ENCODE data around the gene MIPOL1. TPM values are rescaled to one million over a fixed set of nuclear protein-coding genes. Genes with fewer than 3 reads are reported as not detected.
"Not testable (repeated sequence)": the region's sequence is repeated elsewhere in the genome, so short reads cannot be mapped to it uniquely, and the experiment has no call there.

The MIPOL1 gene
- total RNA-seq, 2 experiments from 2014 or later = 0.15 TPM; not detected in 1

- Mint-ChIP-seq H3K27ac (no peak overlapping the region), H3K27me3 (ENCODE audit: low read depth) (no peaks in the 10 kb centered on the region), H3K4me1 (ENCODE audit: low read depth) (no peaks in the 10 kb centered on the region), H3K36me3 (ENCODE audit: low read depth) (no peaks in the 10 kb centered on the region), H3K4me3 (no peak overlapping the region), H3K9me3 (no peaks in the 10 kb centered on the region)
- intact Hi-C loops (cut with micrococcal nuclease) = no loop called here
- CTCF ChIA-PET = interaction anchor here (0.6 kb wide), 1 partner anchor 117 kb away, joined by 3 read pairs; no protein-coding TSS in a partner anchor
- DNase-seq = no peak
Observed at GRCh38 chr14:37278636-37279538, 81.2 kb downstream of the MIPOL1 start.

- H3K36me3 Mint-ChIP-seq (ENCODE audit: low read depth) = no peaks in the 10 kb centered on the region
- no peaks in the 10 kb centered on the region for H3K9me3 Mint-ChIP-seq
- CTCF ChIA-PET = no interaction called here
- no peaks in the 10 kb centered on the region for H3K4me1 Mint-ChIP-seq (ENCODE audit: low read depth)
- no peak overlapping the region for H3K27ac Mint-ChIP-seq
- DNase-seq = no peak
- H3K27me3 Mint-ChIP-seq (ENCODE audit: low read depth) = no peaks in the 10 kb centered on the region
- no peak overlapping the region for H3K4me3 Mint-ChIP-seq
- intact Hi-C loops (cut with micrococcal nuclease) = no loop called here
Observed at GRCh38 chr14:37279818-37280217, 82.1 kb downstream of the MIPOL1 start.

- H3K27ac Mint-ChIP-seq = no peak overlapping the region
- no peaks in the 10 kb centered on the region for H3K9me3 Mint-ChIP-seq
- H3K4me1 Mint-ChIP-seq (ENCODE audit: low read depth) = no peaks in the 10 kb centered on the region
- H3K4me3 Mint-ChIP-seq = no peak overlapping the region
- intact Hi-C loops (cut with micrococcal nuclease) = no loop called here
- CTCF ChIA-PET = no interaction called here
- no peak for DNase-seq
- no peaks in the 10 kb centered on the region for H3K36me3 Mint-ChIP-seq (ENCODE audit: low read depth)
- H3K27me3 Mint-ChIP-seq (ENCODE audit: low read depth) = no peaks in the 10 kb centered on the region
Observed at GRCh38 chr14:37284760-37285159, 87.0 kb downstream of the MIPOL1 start.

- CTCF ChIA-PET = no interaction called here
- intact Hi-C loops (cut with micrococcal nuclease) = no loop called here
- no peaks in the 10 kb centered on the region for H3K4me1 Mint-ChIP-seq (ENCODE audit: low read depth)
- no peak overlapping the region for H3K27ac Mint-ChIP-seq
- no peaks in the 10 kb centered on the region for H3K27me3 Mint-ChIP-seq (ENCODE audit: low read depth)
- no peaks in the 10 kb centered on the region for H3K9me3 Mint-ChIP-seq
- no peak overlapping the region for H3K4me3 Mint-ChIP-seq
- H3K36me3 Mint-ChIP-seq (ENCODE audit: low read depth) = no peaks in the 10 kb centered on the region
- no peak for DNase-seq
Observed at GRCh38 chr14:37285220-37285619, 87.5 kb downstream of the MIPOL1 start.

- Mint-ChIP-seq H3K27me3 (ENCODE audit: low read depth) (no peaks in the 10 kb centered on the region), H3K36me3 (ENCODE audit: low read depth) (no peaks in the 10 kb centered on the region), H3K4me3 (no peak overlapping the region), H3K4me1 (ENCODE audit: low read depth) (no peaks in the 10 kb centered on the region), H3K27ac (no peak overlapping the region), H3K9me3 (no peaks in the 10 kb centered on the region)
- intact Hi-C loops (cut with micrococcal nuclease) = no loop called here
- no peak for DNase-seq
- CTCF ChIA-PET = no interaction called here
Observed at GRCh38 chr14:37289688-37290087, 92.0 kb downstream of the MIPOL1 start.

- H3K4me3 Mint-ChIP-seq; H3K36me3 Mint-ChIP-seq (ENCODE audit: low read depth); DNase-seq; intact Hi-C loops (cut with micrococcal nuclease); H3K27me3 Mint-ChIP-seq (ENCODE audit: low read depth); CTCF ChIA-PET; H3K27ac Mint-ChIP-seq; H3K9me3 Mint-ChIP-seq; H3K4me1 Mint-ChIP-seq (ENCODE audit: low read depth): not testable (repeated sequence)
Observed at GRCh38 chr14:37295262-37295661, 97.5 kb downstream of the MIPOL1 start.

GRCh38 chr14:37311252-37311651 lies 113.5 kb downstream of the MIPOL1 start:
- no peak overlapping the region for H3K4me3 Mint-ChIP-seq
- no peaks in the 10 kb centered on the region for H3K36me3 Mint-ChIP-seq (ENCODE audit: low read depth)
- H3K27me3 Mint-ChIP-seq (ENCODE audit: low read depth) = no peaks in the 10 kb centered on the region
- no peak for DNase-seq
- intact Hi-C loops (cut with micrococcal nuclease) = no loop called here
- H3K9me3 Mint-ChIP-seq = peaks cover 7% of the 10 kb centered on the region
- no peak overlapping the region for H3K27ac Mint-ChIP-seq
- no peaks in the 10 kb centered on the region for H3K4me1 Mint-ChIP-seq (ENCODE audit: low read depth)
- CTCF ChIA-PET = no interaction called here

- CTCF ChIA-PET = no interaction called here
- DNase-seq = no peak
- intact Hi-C loops (cut with micrococcal nuclease) = no loop called here
- Mint-ChIP-seq H3K27ac (no peak overlapping the region), H3K27me3 (ENCODE audit: low read depth) (no peaks in the 10 kb centered on the region), H3K9me3 (peaks cover 4% of the 10 kb centered on the region), H3K36me3 (ENCODE audit: low read depth) (no peaks in the 10 kb centered on the region), H3K4me1 (ENCODE audit: low read depth) (no peaks in the 10 kb centered on the region), H3K4me3 (no peak overlapping the region)
Observed at GRCh38 chr14:37318938-37319337, 121.2 kb downstream of the MIPOL1 start.

- Mint-ChIP-seq H3K4me3 (no peak overlapping the region), H3K9me3 (peaks cover 4% of the 10 kb centered on the region), H3K27me3 (ENCODE audit: low read depth) (no peaks in the 10 kb centered on the region), H3K27ac (no peak overlapping the region), H3K4me1 (ENCODE audit: low read depth) (no peaks in the 10 kb centered on the region), H3K36me3 (ENCODE audit: low read depth) (no peaks in the 10 kb centered on the region)
- CTCF ChIA-PET = no interaction called here
- no peak for DNase-seq
- intact Hi-C loops (cut with micrococcal nuclease) = no loop called here
Observed at GRCh38 chr14:37320106-37320505, 122.4 kb downstream of the MIPOL1 start.

GRCh38 chr14:37325332-37325731 lies 127.6 kb downstream of the MIPOL1 start:
- Mint-ChIP-seq H3K27me3 (ENCODE audit: low read depth) (no peaks in the 10 kb centered on the region), H3K27ac (no peak overlapping the region), H3K9me3 (peaks cover 2% of the 10 kb centered on the region), H3K4me1 (ENCODE audit: low read depth) (no peaks in the 10 kb centered on the region), H3K36me3 (ENCODE audit: low read depth) (no peaks in the 10 kb centered on the region), H3K4me3 (no peak overlapping the region)
- intact Hi-C loops (cut with micrococcal nuclease) = no loop called here
- DNase-seq = no peak
- CTCF ChIA-PET = no interaction called here

GRCh38 chr14:37326434-37326833 lies 128.7 kb downstream of the MIPOL1 start:
- intact Hi-C loops (cut with micrococcal nuclease) = no loop called here
- no peak for DNase-seq
- H3K36me3 Mint-ChIP-seq (ENCODE audit: low read depth) = no peaks in the 10 kb centered on the region
- CTCF ChIA-PET = no interaction called here
- H3K27me3 Mint-ChIP-seq (ENCODE audit: low read depth) = no peaks in the 10 kb centered on the region
- H3K4me1 Mint-ChIP-seq (ENCODE audit: low read depth) = no peaks in the 10 kb centered on the region
- no peak overlapping the region for H3K27ac Mint-ChIP-seq
- H3K9me3 Mint-ChIP-seq = peaks cover 2% of the 10 kb centered on the region
- no peak overlapping the region for H3K4me3 Mint-ChIP-seq

- H3K9me3 Mint-ChIP-seq; H3K27ac Mint-ChIP-seq; H3K27me3 Mint-ChIP-seq (ENCODE audit: low read depth); intact Hi-C loops (cut with micrococcal nuclease); DNase-seq; H3K36me3 Mint-ChIP-seq (ENCODE audit: low read depth); CTCF ChIA-PET; H3K4me1 Mint-ChIP-seq (ENCODE audit: low read depth); H3K4me3 Mint-ChIP-seq: not testable (repeated sequence)
Observed at GRCh38 chr14:37327933-37328332, 130.2 kb downstream of the MIPOL1 start.

- no peak for DNase-seq
- H3K4me3 Mint-ChIP-seq = no peak overlapping the region
- no peak overlapping the region for H3K27ac Mint-ChIP-seq
- H3K27me3 Mint-ChIP-seq (ENCODE audit: low read depth) = no peaks in the 10 kb centered on the region
- CTCF ChIA-PET = no interaction called here
- H3K36me3 Mint-ChIP-seq (ENCODE audit: low read depth) = no peaks in the 10 kb centered on the region
- H3K9me3 Mint-ChIP-seq = peaks cover 4% of the 10 kb centered on the region
- no peaks in the 10 kb centered on the region for H3K4me1 Mint-ChIP-seq (ENCODE audit: low read depth)
- intact Hi-C loops (cut with micrococcal nuclease) = no loop called here
Observed at GRCh38 chr14:37328673-37329072, 130.9 kb downstream of the MIPOL1 start.

Data from activated naive CD4-positive, alpha-beta T cell treated with anti-CD3 and anti-CD28 coated beads for 36 hours (primary cell).